Stimulated activated CD8-positive, alpha-beta memory T cell treated with anti-CD3 and anti-CD28 coated beads, Interleukin-15, amount 100 ng/mL, for 4 hours (primary cell): Measurements from ENCODE around the gene NOX5.

Experiments
- DNase-seq, 2 donors: peaks; one replicate each; pipeline ENCODE4 v3.0.0-alpha.2; 2020; ENCODE audit warnings: low read depth in 2 of 2

Gene NOX5

GRCh38 chr15:68990992-68991500, 23.4 kb upstream of the NOX5 start:
- DNase-seq: no peak

DNA sequence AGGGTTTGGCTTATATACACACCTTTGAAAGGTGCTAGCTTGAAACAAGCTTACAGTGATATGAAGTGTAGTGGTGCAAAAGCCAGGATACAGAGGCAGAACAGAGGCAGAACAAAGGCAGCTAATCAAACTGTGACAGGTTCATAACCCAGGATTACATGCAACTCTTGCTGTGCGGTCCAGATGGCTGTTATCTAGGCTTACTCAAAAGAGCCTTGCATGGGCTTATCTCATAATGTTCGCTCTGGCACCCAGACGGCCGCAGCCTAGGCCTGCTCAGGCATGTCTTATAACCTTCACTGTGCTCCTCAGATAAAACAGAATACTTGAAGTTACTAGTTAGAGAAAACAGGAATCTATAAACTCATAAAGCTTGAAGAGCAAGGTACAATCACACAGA, 22.8 kb upstream of the NOX5 start:
- no peak for DNase-seq

- no peak for DNase-seq
Observed at GRCh38 chr15:68992696-68993095, 21.8 kb upstream of the NOX5 start.

GRCh38 chr15:68993276-68993675, 21.2 kb upstream of the NOX5 start:
- no peak for DNase-seq

DNA sequence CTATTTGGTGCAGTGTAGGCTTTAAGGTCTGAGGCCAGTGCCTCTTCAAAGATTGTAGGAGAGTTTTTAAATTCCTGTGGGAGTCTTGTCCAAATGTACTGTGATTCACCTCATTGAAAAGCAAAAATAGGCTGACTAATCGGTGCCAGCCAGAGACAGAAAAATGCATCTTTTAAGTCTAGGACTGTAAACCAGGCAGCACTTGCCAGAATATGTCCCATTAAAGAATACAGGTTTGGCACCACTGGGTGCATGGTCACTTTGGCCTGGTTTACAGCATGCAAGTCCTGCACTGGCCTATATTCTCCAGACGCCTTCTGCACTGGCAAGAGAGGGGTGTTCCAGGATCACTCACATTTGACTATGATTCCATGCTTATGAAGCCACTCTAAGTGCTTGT, 20.3 kb upstream of the NOX5 start:
- DNase-seq: no peak

- DNase-seq: no peak
Observed at GRCh38 chr15:68994981-68995761, 19.3 kb upstream of the NOX5 start.

DNA sequence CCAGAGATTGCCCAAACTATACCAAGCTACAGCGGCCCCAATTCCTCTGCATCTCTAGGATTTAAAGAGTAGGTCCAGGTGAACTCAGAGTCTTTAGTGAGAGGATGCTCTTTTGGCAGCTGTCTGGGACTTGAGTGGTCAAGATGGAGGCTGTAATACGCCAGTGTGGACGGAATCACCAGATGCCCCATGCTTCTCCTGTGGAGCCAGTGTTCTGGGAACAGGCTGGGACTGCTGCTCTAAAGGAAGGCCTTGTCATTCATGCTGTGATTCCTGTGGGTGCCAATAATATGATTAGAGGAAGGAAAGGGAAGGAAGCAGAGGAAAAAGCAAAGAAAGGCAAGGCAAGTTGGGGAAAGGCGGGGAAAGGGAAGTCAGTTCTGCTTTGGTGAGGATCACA, 17.4 kb upstream of the NOX5 start:
- no peak for DNase-seq

- DNase-seq: no peak
Observed at GRCh38 chr15:68997930-68998777, 16.3 kb upstream of the NOX5 start.

DNA sequence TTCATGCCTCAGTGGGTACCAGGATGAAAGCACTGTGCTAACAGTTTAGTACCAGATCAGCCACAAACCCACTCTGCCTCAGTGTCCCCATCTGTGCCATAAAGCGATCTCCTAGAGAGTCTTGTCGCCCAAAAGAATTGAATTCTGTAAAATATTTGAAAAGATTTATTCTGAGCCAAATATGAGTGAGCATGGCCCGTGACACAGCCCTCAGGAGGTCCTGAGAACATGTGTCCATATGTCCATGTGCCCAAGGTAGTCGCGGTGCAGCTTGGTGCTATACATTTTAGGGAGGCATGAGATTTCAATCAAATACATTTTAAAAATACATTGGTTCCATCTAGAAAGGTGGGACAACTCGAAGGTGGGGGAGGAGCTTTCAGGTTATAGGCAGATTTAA, 15.4 kb upstream of the NOX5 start:
- no peak for DNase-seq

DNA sequence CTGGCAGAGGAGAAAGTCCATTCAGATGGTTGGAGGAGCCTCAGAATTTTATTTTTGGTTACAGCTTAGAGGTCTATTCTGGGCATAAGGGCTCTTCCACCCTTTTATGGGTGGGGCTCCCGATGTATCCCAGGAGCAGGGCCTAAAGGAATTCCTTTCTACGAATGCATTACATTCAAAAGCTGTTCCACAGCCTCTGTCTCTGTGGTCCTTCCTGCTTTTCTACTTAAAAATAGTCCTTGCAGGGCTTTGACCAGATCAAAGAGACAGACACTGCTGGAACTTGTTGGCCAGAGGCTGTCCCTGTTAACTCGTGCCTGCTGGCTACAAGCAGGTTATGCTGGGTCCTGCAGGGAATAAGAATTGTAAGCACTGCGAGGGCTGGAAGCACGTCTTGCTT, 14.4 kb upstream of the NOX5 start:
- no peak for DNase-seq

DNA sequence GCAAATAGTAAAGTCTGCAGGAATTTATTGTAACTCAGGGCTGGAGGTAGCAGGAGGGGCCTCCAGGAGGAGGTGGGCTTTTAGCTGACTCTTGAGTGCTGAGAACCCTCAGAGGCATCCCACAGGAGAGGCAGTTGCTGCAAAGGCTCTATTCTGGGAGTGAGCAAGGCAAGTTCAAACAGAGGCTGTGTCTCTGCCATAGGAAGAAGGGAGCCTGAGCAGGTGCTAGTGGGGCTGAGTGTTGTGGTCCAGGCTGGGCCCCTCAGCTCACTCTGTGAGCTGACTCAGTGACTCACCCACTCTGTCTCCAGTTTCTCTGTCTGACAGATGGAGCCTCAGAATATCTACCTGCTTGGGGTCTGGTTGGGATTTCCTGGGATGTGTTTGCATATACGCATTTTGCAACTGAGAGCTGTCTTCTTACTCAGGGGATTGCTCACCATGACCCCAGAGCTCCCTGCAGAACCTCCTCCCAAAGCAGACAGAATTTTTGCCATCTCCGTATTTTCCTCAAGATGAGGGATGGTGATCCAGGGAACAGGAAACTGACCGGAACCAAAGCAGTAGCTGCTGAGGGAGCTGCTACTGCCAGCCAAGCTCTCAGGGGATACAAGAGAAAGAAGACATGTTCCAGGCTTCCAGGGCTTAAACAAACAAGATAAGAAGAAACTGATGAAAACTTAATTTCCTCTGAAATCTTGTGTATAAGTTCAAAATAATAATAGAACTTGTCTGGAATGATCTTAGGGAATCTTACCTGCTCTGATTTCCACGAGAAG, 13.6 kb upstream of the NOX5 start:
- no peak for DNase-seq

DNA sequence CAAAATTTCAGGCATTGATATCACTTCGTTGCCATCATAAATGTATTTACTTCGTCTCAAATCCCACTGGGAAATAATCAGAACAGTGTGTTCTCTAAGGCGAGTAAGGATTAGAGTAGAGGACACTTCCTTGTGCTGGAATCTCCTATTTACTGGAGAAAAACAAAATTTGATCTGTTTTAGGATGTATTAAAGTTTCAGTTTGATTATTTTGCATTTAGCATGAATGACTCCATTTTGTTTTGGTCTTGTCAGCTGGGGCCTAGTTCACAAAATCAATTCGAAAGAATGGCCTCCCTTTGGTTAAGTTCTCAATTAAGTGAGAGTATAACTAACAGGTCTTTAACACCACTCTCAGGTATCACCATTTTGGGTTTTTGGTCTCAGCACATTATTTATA, 11.7 kb upstream of the NOX5 start:
- DNase-seq: no peak

DNA sequence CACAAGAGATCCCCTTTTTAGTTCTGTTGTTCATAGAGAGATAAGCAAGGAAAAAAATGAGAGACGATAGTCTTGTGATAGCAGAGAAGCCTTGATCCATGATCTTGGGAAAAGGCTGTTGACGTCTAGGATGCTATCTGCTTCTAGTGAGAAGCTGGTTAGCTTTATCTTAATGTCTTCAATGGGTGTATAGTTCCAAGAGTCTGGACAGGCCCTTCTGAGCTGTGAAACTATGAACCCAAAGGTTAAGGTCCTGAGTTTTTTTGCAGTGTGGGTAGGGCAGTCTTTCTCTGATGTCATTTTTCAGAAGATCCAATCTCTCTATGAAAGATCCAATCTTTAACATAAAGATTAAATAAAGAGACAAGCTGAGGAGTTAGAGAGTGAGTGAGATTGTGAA, 10.5 kb upstream of the NOX5 start:
- DNase-seq: no peak

DNA sequence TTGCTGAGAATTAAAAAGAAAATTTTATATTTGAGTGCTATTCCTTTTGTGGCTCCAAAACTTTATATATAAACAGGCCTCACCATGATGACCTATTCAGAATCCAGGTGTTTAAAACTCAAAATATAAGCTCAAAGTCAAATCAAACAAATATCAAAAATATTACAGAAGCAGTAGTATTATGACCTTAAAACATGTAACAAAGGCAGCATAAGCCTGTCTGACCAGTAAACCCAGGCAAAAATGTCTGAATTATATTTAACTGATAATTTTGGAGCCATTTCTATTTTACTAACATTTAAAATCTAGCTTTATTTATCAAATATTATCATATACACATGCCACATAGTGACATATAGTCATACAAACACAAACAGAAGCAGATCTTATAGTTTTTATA, 6.4 kb upstream of the NOX5 start:
- DNase-seq: no peak

DNA sequence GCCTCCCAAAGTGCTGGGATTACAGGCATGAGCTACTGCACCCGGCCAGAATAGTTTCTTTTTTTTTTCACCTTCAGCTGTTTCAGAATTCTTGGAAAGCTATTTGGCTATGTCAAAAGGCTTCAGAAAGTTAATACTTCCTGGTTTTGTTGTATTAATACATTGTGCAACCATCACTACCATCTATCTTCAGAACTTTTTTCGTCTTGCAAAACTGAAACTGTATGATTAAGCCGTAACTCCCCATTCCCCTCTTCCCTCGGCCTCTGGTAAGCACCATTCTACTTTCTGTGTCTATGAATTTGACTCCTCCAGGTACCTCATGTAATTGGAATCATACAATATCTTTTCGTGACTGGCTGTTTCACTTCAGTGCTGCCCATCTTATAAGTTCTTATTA, 5.2 kb upstream of the NOX5 start:
- DNase-seq: no peak

- DNase-seq: no peak
Observed at GRCh38 chr15:69011641-69012040, 2.9 kb upstream of the NOX5 start.

- DNase-seq: no peak
Observed at GRCh38 chr15:69012761-69013364, 1.6 kb upstream of the NOX5 start.

- no peak for DNase-seq
Observed at GRCh38 chr15:69013726-69014406, 629 bp upstream of the NOX5 start.

DNA sequence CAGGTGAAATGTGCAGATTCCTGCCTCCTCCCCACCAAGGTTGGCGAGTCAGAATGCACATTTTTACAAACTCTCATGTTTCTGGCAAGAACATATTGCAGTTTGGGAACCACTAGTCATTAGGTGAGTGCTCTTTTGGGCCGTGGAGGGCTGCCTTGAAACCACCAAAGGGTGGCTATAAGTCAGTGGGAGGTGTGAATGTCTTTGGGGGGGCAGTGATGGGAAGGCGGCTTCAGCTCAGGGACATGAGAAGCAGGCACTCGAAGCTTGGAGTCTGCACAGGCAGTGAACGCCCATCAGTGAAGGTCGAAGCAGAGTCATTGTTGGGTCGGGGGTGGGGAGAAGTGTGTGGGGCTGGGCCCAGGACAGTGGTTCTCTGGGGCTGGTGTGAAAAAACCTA, 1.1 kb downstream of the NOX5 start:
- no peak for DNase-seq

- DNase-seq: no peak
Observed at GRCh38 chr15:69016021-69016595, 1.6 kb downstream of the NOX5 start.

DNA sequence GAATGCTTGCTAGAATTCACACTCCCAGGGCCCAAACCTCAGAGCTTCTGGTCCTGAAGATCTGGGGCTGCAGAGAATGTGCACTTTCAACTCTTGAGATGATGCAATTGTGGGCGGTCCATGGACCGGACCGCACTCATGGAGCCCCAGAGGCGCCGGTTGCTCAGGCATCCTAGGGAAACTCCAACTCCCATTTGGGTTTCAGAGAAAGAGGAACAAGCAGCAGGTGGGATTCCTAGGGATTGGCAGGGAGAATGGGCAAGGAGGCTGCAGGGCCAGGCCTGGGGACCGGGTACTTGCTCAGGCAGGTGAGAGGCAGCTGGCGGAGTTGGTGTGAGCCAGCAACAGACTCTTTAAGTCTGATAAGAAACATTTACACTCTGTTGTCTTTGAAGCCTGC, 3.5 kb downstream of the NOX5 start:
- no peak for DNase-seq
